ENCODE measurements around the gene ELFN1. TPM values are rescaled to one million over a fixed set of nuclear protein-coding genes. Genes with fewer than 3 reads are reported as not detected.

Gene ELFN1
- total and polyA plus RNA-seq, 4 donors = 0.43 to 3.5 (median 3.4) TPM

DNA sequence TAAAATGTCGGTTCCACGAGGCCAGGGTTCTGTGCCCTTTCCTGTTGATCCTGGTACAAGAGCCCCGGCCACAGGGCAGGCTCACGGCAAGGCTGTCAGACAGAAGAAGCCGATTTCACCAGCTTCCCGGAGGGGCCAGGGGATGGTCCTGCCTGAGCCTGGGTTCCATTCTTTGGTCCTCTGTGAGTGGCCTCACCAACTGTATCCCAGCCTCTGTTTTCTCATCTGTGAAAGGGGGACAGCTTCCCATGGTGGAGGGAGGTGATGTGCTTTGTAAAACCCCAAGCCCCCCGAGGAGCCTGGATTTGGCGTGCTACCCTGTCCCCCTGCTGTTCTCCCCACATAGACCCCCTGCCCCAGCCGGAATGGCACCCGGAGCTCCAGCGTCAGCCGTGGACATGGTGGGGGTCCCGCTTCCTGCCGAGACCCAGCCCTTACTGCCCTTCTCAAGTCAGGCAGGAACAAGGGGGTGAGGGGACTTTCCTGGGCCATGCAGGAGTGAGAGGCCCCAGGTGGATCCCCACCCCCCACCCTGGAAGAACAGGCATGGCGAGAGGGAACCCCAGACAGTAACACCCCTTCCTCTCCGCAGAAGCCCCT lies 28.3 kb upstream of the ELFN1 start:
- no peak overlapping the region for H3K27ac ChIP-seq (ENCODE audit: low read depth in 1 of 2, low read length in 2 of 2)
- H3K4me3 ChIP-seq (ENCODE audit: low read depth in 1 of 3, low read length in 3 of 3) = no peak overlapping the region
- TF ChIP-seq, protein P1, sequence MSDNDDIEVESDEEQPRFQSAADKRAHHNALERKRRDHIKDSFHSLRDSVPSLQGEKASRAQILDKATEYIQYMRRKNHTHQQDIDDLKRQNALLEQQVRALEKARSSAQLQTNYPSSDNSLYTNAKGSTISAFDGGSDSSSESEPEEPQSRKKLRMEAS (IDR thresholded peaks at IDR 0.05) = no peak
- TF ChIP-seq NR2F2 (IDR thresholded peaks at IDR 0.05) (no peak), FOXA1 (IDR thresholded peaks at IDR 0.05) (no peak), RAD21 (IDR thresholded peaks at IDR 0.05) (no peak), YY1 (IDR thresholded peaks at IDR 0.05) (no peak), TAF1 (conservative IDR thresholded peaks at IDR 0.05) (no peak), FOXA2 (IDR thresholded peaks at IDR 0.05) (no peak), HNF4G (IDR thresholded peaks at IDR 0.05) (no peak), REST (IDR thresholded peaks at IDR 0.05) (no peak)
- TF ChIP-seq, protein P2, sequence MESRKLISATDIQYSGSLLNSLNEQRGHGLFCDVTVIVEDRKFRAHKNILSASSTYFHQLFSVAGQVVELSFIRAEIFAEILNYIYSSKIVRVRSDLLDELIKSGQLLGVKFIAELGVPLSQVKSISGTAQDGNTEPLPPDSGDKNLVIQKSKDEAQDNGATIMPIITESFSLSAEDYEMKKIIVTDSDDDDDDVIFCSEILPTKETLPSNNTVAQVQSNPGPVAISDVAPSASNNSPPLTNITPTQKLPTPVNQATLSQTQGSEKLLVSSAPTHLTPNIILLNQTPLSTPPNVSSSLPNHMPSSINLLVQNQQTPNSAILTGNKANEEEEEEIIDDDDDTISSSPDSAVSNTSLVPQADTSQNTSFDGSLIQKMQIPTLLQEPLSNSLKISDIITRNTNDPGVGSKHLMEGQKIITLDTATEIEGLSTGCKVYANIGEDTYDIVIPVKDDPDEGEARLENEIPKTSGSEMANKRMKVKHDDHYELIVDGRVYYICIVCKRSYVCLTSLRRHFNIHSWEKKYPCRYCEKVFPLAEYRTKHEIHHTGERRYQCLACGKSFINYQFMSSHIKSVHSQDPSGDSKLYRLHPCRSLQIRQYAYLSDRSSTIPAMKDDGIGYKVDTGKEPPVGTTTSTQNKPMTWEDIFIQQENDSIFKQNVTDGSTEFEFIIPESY (IDR thresholded peaks at IDR 0.05) = no peak
- WGBS = 75% methylated on average over 16 of the region's 16 CpGs
- no peak overlapping the region for H3K9ac ChIP-seq (ENCODE audit: low read depth in 1 of 2, low read length in 2 of 2)
- no peak for DNase-seq (ENCODE audit: low spot score)
- no peaks in the 10 kb centered on the region for H3K36me3 ChIP-seq (ENCODE audit: control insufficient read depth in 4 of 4, insufficient read depth in 3 of 4, low read depth in 1 of 4, low read length in 3 of 4)
- H3K4me1 ChIP-seq (ENCODE audit: control insufficient read depth in 4 of 4, insufficient read depth in 4 of 4, low read length in 3 of 4) = no peaks in the 10 kb centered on the region
- H3K27me3 ChIP-seq (ENCODE audit: control insufficient read depth in 4 of 4, insufficient read depth in 4 of 4, low read length in 3 of 4) = no peaks in the 10 kb centered on the region
- H3K9me3 ChIP-seq (ENCODE audit: control insufficient read depth in 4 of 4, low read length in 3 of 4) = peaks cover 4 to 12% (median 7%) of the 10 kb centered on the region in 4 donors

DNA sequence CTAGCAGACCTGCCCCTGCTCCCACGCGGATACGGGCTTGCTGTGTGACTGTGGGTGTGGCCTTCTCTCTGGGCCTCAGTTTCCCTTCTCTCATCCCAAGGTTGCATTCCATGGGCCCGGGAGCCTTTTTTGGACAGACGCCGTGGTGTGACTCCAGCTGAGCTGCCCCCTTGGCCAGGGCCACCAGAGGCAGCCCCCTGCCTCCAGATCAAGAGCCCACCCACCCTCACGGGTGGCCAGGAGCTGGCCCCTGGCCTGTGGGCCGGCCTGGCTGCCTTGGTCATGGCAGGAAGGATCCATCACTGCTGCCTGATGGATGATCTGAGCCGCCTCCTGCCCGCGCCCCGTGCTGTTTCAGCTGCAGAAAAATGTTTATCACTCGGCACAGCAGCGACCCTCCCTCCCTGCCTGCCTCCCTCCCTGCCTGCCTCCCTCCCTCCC lies 27.8 kb upstream of the ELFN1 start:
- Histone ChIP-seq H3K9me3 (ENCODE audit: control insufficient read depth in 4 of 4, low read length in 3 of 4) (peaks cover under 1 to 8% (median 6%) of the 10 kb centered on the region in 4 donors), H3K27ac (ENCODE audit: low read depth in 1 of 2, low read length in 2 of 2) (no peak overlapping the region), H3K4me1 (ENCODE audit: control insufficient read depth in 4 of 4, insufficient read depth in 4 of 4, low read length in 3 of 4) (no peaks in the 10 kb centered on the region), H3K4me3 (ENCODE audit: low read depth in 1 of 3, low read length in 3 of 3) (no peak overlapping the region), H3K36me3 (ENCODE audit: control insufficient read depth in 4 of 4, insufficient read depth in 3 of 4, low read depth in 1 of 4, low read length in 3 of 4) (no peaks in the 10 kb centered on the region), H3K9ac (ENCODE audit: low read depth in 1 of 2, low read length in 2 of 2) (no peak overlapping the region), H3K27me3 (ENCODE audit: control insufficient read depth in 4 of 4, insufficient read depth in 4 of 4, low read length in 3 of 4) (no peaks in the 10 kb centered on the region)
- WGBS = 51% methylated on average over 14 of the region's 14 CpGs
- no peak for DNase-seq (ENCODE audit: low spot score)
- TF ChIP-seq EGR1 (IDR thresholded peaks at IDR 0.05; ENCODE audit: low read depth in 2 of 2) (no peak), GABPA (IDR thresholded peaks at IDR 0.05 in 1 of 2, conservative IDR thresholded peaks at IDR 0.05 in 1 of 2) (no peak), HNF4G (IDR thresholded peaks at IDR 0.05) (no peak), RAD21 (IDR thresholded peaks at IDR 0.05) (no peak), RXRA (IDR thresholded peaks at IDR 0.05) (no peak), TAF1 (conservative IDR thresholded peaks at IDR 0.05) (no peak), FOXA2 (IDR thresholded peaks at IDR 0.05) (no peak), YY1 (IDR thresholded peaks at IDR 0.05) (no peak), NR2F2 (IDR thresholded peaks at IDR 0.05) (no peak), REST (IDR thresholded peaks at IDR 0.05) (no peak), ATF3 (IDR thresholded peaks at IDR 0.05) (no peak), JUND (IDR thresholded peaks at IDR 0.05) (no peak), SP1 (IDR thresholded peaks at IDR 0.05) (no peak), CTCF (IDR thresholded peaks at IDR 0.05; ENCODE audit: low read depth, low read length, missing input control) (no peak), HNF4A (conservative IDR thresholded peaks at IDR 0.05) (no peak)
- TF ChIP-seq, protein P2 (IDR thresholded peaks at IDR 0.05) = no peak
